Measurements from ENCODE around the gene ID1.
"Not testable (repeated sequence)": the region's sequence is repeated elsewhere in the genome, so short reads cannot be mapped to it uniquely, and the experiment has no call there.

- not testable (repeated sequence) for TF ChIP-seq CTCF (IDR thresholded peaks at IDR 0.05); EP300 (IDR thresholded peaks at IDR 0.05); POLR2AphosphoS2 (conservative IDR thresholded peaks at IDR 0.05; ENCODE audit: low read length); RFX5 (IDR thresholded peaks at IDR 0.05); MAZ (IDR thresholded peaks at IDR 0.05; ENCODE audit: borderline replicate concordance, low read depth, low read length); REST (IDR thresholded peaks at IDR 0.05); RAD21 (conservative IDR thresholded peaks at IDR 0.05 in 1 of 2, IDR thresholded peaks at IDR 0.05 in 1 of 2)
- TF ChIP-seq, protein P1, sequence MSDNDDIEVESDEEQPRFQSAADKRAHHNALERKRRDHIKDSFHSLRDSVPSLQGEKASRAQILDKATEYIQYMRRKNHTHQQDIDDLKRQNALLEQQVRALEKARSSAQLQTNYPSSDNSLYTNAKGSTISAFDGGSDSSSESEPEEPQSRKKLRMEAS (IDR thresholded peaks at IDR 0.05), result not testable (repeated sequence)
Observed at GRCh38 chr20:31574986-31575385, 30.1 kb upstream of the ID1 start.

All from A549 (cell line).